Stimulated activated naive B cell treated with anti-CD40 and anti-IgM and Interleukin-4, amounts not matched to agents 10 μg/mL and 1 μg/mL and 100 μg/mL, for 72 hours (primary cell): Measurements from ENCODE around the gene NPR3.

Experiments
- ATAC-seq, 2 donors: fragments of 150-1000 bp; cut with Tn5 transposase; replicated peaks; 2 replicates each; pipeline ENCODE4 v1.10.0; 2021; ENCODE audit warnings: moderate library complexity in 1 of 2
- DNase-seq: peaks from one replicate; pipeline ENCODE4 v3.0.0; 2021
- H3K27ac Mint-ChIP-seq: one replicate; pipeline ENCODE4 v1.8.0; 2022; ENCODE audit warnings: mild to moderate bottlenecking, mixed read lengths
- H3K27me3 Mint-ChIP-seq, 2 donors: one replicate each; pipeline ENCODE4 v1.8.0; 2022; ENCODE audit warnings: mixed read lengths in 2 of 2
- H3K36me3 Mint-ChIP-seq, 2 donors: one replicate each; pipeline ENCODE4 v1.8.0; 2022; ENCODE audit warnings: mixed read lengths in 2 of 2, mild to moderate bottlenecking in 1 of 2
- H3K4me1 Mint-ChIP-seq, 2 donors: one replicate each; pipeline ENCODE4 v1.8.0; 2022; ENCODE audit warnings: mixed read lengths in 2 of 2, mild to moderate bottlenecking in 1 of 2
- H3K4me3 Mint-ChIP-seq, 2 donors: one replicate each; pipeline ENCODE4 v1.8.0; 2022; ENCODE audit warnings: mild to moderate bottlenecking in 2 of 2, mixed read lengths in 2 of 2, moderate library complexity in 1 of 2
- H3K9me3 Mint-ChIP-seq, 2 donors: one replicate each; pipeline ENCODE4 v1.8.0; 2022; ENCODE audit warnings: mixed read lengths in 2 of 2, mild to moderate bottlenecking in 1 of 2

NPR3 gene

DNA sequence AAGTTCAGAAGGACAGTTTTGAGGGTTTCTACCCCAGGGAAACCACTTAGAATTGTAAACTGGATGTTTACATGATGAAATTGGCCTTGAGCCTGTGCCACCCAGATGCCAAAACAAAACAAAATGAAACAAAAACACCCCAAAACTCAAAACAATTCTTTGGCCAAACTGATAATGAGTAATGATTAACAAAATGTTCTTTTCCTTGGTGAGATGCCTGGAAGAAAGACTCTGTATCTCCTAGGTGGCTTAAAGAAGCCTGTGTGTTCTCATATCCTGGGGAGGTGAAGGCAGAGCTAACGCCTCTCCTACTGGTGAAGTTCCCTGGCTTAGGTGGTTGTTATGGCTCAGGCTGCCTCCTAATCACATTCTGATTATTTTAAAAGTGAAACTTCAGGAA lies 120.5 kb downstream of the NPR3 start:
- H3K4me3 Mint-ChIP-seq, result no peak overlapping the region
- ATAC-seq, result no peak
- no peaks in the 10 kb centered on the region for H3K36me3 Mint-ChIP-seq
- peaks cover 0 to 3% of the 10 kb centered on the region in 2 donors for H3K9me3 Mint-ChIP-seq
- no peak overlapping the region for H3K27ac Mint-ChIP-seq
- no peaks in the 10 kb centered on the region for H3K27me3 Mint-ChIP-seq
- DNase-seq, result no peak
- H3K4me1 Mint-ChIP-seq, result no peaks in the 10 kb centered on the region

DNA sequence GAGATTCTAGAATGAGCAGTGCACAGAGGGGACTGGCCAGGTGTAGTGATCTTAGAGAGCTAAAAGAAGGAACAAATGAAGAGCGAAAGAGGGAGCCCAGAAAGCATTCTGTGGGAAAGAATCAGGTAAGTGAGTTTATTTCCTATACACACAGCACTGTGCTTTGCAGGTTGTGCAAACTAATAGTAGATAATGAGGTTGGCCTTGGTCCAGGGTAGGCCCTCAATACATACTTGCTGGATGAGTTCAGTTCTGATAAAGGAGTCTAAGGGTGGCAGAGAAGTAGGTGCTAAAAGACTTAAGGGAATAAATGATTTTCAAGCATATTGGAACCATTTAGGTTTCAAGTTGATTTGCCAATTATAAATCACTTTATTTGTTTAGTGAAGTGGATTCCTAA lies 122.0 kb downstream of the NPR3 start:
- ATAC-seq (no peak), DNase-seq (no peak)
- Mint-ChIP-seq H3K9me3 (peaks cover 0 to 3% of the 10 kb centered on the region in 2 donors), H3K4me1 (no peaks in the 10 kb centered on the region), H3K27ac (no peak overlapping the region), H3K4me3 (no peak overlapping the region), H3K36me3 (no peaks in the 10 kb centered on the region), H3K27me3 (no peaks in the 10 kb centered on the region)

DNA sequence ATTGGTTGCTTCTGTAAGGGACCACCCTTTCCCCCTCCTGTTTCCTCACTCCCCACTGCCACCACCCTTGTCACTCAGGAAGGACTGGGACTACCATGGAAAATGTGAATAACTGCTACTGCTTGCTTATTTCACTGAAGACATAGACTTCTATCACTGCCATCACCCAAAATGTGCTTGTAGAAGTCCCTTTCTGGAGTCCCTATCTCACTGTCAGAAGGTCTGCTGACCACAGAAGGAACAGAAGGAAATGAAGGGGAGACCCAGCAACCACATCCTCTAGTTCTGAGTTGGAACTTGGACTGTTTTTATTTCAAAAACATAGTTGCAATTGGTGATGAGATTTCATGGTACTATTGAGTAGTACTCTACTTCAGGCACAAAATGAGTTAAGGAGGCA lies 122.5 kb downstream of the NPR3 start:
- DNase-seq, result no peak
- H3K4me1 Mint-ChIP-seq, result no peaks in the 10 kb centered on the region

DNA sequence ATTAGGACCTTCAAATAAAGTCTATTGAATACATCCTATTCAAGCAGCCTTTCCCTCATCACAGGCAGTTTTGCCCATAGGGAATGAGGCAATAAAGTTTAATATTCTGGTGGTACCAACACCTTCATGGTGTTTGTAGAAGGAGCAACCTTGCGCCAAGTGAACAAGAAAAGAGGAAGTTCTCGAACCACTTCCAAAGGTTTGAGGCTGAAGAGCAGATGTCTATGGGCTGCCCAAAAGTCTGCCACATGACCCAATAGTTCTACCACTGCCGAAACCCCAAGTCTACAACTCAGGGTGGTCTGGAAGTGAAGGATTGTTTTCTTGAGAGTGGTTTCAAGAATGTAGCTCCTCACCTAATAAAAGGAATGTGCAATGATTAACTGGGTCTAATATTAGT lies 123.1 kb downstream of the NPR3 start:
- no peaks in the 10 kb centered on the region for H3K27me3 Mint-ChIP-seq
- no peak for DNase-seq
- H3K27ac Mint-ChIP-seq, result no peak overlapping the region
- no peaks in the 10 kb centered on the region for H3K36me3 Mint-ChIP-seq
- H3K4me1 Mint-ChIP-seq, result no peaks in the 10 kb centered on the region
- peaks cover 0 to 3% of the 10 kb centered on the region in 2 donors for H3K9me3 Mint-ChIP-seq
- ATAC-seq, result no peak
- H3K4me3 Mint-ChIP-seq, result no peak overlapping the region

More for the DNA sequence above, 122.5 kb downstream of the NPR3 start:
- Mint-ChIP-seq H3K27me3 (no peaks in the 10 kb centered on the region), H3K36me3 (no peaks in the 10 kb centered on the region), H3K27ac (no peak overlapping the region), H3K9me3 (peaks cover 0 to 3% of the 10 kb centered on the region in 2 donors), H3K4me3 (no peak overlapping the region)
- no peak for ATAC-seq

DNA sequence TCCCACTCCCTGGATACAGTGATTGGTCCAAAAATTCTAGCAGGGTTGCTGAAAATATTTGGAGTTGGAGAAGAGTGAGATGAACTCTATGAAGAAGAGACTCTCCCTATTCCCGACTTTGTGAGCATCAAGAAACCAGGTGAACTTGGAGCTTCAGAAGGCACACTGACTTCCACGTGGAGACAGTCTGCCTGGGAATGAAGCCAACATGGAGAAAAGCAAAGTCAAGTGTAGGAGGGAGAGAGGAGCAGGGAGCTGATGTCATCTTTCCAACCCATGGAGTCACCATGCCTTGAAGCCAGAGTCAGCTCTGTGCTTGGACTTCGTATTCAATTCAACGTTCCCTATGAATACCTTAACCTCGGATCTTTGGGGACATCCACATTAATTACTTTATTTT lies 125.1 kb downstream of the NPR3 start:
- Mint-ChIP-seq H3K4me3 (no peak overlapping the region), H3K4me1 (no peaks in the 10 kb centered on the region), H3K27ac (no peak overlapping the region), H3K9me3 (peaks cover 0 to 3% of the 10 kb centered on the region in 2 donors), H3K27me3 (no peaks in the 10 kb centered on the region), H3K36me3 (no peaks in the 10 kb centered on the region)
- no peak for DNase-seq
- ATAC-seq, result no peak

DNA sequence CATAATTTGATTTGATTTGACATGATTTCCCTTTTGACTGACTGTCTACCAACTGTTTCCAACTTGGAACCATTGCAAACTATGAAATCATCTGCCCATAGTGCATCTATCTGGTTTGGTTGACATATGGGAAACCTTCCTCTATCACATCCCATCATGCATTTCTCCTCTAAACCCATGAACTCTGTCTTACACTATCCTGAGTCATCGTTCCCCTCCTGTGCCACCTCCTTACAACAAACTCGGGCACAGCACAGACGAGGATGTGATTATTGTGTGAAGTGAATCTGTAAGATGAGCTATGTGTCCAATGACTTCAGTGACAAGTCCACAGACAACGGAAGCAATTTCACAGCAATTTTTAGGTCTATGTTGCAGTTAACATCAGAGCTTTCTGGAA lies 126.1 kb downstream of the NPR3 start:
- Mint-ChIP-seq H3K27me3 (no peaks in the 10 kb centered on the region), H3K36me3 (no peaks in the 10 kb centered on the region), H3K4me3 (no peak overlapping the region), H3K9me3 (peaks cover 0 to 3% of the 10 kb centered on the region in 2 donors), H3K4me1 (no peaks in the 10 kb centered on the region), H3K27ac (no peak overlapping the region)
- no peak for ATAC-seq
- no peak for DNase-seq

DNA sequence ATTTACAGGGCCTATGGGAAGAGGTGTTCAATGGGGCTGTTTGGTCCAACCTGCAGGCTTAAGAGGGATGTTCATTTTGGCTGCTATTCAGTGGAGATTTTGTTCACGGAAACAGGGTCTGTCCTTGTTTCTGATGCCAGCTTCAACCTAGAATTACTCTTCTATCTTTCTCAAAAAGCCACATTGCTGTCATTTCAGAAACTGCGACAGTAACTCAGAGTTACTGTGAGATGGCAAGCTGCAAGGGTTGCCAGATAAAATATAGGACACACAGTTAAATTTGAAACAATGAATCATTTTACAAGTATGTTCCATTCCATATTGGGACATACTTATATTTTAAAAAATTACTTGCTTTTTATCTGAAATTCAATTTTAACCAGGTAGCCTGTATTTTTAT lies 128.0 kb downstream of the NPR3 start:
- no peak overlapping the region for H3K27ac Mint-ChIP-seq
- no peak for DNase-seq
- H3K36me3 Mint-ChIP-seq, result no peaks in the 10 kb centered on the region
- no peak for ATAC-seq
- peaks cover 0 to 3% of the 10 kb centered on the region in 2 donors for H3K9me3 Mint-ChIP-seq
- no peak overlapping the region for H3K4me3 Mint-ChIP-seq
- no peaks in the 10 kb centered on the region for H3K4me1 Mint-ChIP-seq
- H3K27me3 Mint-ChIP-seq, result no peaks in the 10 kb centered on the region

DNA sequence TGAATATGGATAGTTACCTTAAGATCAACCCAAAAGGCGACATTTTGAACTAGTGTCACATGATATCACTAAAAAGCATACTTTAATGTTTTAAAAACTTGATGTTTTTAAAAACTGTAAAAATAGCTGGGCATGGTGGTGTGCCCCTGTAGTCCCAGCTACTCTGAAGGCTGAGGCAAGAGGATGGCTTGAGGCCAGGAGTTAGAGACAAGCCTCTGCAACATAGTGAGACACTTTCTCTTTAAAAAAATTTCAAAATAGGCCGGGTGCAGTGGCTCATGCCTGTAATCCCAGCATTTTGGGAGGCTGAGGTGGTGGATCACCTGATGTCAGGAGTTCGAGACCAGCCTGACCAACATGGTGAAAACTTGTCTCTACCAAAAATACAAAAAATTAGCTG lies 129.5 kb downstream of the NPR3 start:
- Mint-ChIP-seq H3K27me3 (no peaks in the 10 kb centered on the region), H3K36me3 (no peaks in the 10 kb centered on the region), H3K27ac (no peak overlapping the region), H3K4me1 (no peaks in the 10 kb centered on the region), H3K4me3 (no peak overlapping the region), H3K9me3 (peaks cover 0 to 3% of the 10 kb centered on the region in 2 donors)
- ATAC-seq, result no peak
- DNase-seq, result no peak
